Germinal center (tissue), 1 donor: ENCODE measurements around the gene MACO1.
A peak's percentile ranks its signal among the peaks of the same experiment; 100 is the strongest.
"Not testable (repeated sequence)": the region's sequence is repeated elsewhere in the genome, so short reads cannot be mapped to it uniquely, and the experiment has no call there.

Experiments used
- DNase-seq: peaks from one replicate; pipeline ENCODE4 v3.0.0; 2012; ENCODE audit warnings: mixed read lengths, low spot score

Gene MACO1

GRCh38 chr1:25458541-25459298, 28.0 kb downstream of the MACO1 start:
- DNase-seq = no peak

DNA sequence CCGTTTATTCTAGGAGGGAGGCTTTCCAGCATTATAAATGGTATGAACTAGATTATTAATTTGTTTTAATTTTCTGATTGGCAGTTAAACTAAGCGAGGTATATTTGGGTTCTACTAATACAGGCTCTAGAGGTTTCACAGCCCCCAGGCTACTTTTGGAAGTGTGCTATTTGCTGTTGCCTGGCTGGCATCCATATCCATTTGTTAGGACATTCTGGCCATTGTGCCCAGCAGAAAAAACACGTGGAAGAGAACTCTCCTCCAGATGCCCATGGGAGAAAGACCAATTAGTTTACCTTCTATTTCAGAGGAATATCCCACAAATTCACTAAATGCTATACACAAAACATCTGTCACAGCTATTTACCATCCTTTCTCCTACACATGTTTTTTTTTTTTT, 29.3 kb downstream of the MACO1 start:
- DNase-seq = no peak

DNA sequence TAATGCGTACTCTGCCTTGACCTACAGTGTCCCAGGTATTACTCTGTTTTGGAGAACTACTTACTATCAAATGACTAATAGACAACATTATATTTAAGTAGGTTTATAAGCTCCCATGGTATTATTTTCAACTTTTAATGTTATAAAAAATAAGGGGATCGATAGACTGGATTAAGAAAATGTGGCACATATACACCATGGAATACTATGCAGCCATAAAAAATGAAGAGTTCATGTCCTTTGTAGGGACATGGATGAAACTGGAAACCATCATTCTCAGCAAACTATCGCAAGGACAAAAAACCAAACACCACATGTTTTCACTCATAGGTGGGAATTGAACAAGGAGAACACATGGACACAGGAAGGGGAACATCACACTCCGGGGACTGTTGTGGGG, 30.1 kb downstream of the MACO1 start:
- DNase-seq = not testable (repeated sequence)

- DNase-seq = no peak
Observed at GRCh38 chr1:25461849-25462248, 31.2 kb downstream of the MACO1 start.

- DNase-seq = no peak
Observed at GRCh38 chr1:25462732-25463131, 32.0 kb downstream of the MACO1 start.

DNA sequence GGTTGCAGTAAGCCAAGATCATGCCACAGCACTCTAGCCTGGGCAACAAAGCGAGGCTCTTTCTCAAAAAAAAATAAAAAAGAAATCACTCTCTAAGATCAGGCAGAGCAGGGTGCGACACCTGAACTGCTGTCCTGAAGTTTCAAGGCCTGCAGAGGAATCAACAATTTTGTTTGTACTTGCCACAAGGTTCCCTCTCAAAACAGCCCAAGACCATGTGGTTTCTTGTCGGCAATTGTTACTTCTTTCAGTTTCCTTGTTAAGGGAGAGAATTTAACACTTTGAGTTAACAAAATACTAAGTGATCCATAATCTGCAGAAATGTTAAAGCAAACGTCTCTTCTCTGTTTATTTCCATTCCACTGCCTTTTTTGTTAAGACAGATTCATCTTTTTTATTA, 36.5 kb downstream of the MACO1 start:
- no peak for DNase-seq

GRCh38 chr1:25467616-25468015, 36.9 kb downstream of the MACO1 start:
- DNase-seq = no peak

DNA sequence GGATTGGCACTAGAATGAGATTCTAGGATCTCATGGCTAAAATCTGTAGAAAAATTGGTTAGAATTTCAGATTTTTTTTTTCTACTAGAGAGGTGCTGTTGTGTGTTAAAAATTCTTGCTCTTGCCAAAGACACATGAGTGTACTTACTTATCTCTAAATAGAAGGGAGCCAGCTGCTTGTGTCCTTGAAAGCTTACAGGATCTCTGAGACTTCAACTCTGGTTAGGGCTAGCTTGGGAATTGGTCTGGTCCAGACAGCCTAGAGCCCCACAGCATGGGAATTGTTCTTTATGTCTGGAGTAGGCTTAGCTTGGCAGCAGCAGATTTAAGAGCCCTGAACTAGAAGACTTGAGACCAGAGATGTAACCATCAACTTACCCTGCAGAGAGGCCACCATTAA, 37.3 kb downstream of the MACO1 start:
- no peak for DNase-seq

- DNase-seq = no peak
Observed at GRCh38 chr1:25469177-25469576, 38.5 kb downstream of the MACO1 start.

GRCh38 chr1:25472471-25472870, 41.8 kb downstream of the MACO1 start:
- DNase-seq = peak; percentile 8

GRCh38 chr1:25473653-25474225, 43.0 kb downstream of the MACO1 start:
- DNase-seq = no peak

DNA sequence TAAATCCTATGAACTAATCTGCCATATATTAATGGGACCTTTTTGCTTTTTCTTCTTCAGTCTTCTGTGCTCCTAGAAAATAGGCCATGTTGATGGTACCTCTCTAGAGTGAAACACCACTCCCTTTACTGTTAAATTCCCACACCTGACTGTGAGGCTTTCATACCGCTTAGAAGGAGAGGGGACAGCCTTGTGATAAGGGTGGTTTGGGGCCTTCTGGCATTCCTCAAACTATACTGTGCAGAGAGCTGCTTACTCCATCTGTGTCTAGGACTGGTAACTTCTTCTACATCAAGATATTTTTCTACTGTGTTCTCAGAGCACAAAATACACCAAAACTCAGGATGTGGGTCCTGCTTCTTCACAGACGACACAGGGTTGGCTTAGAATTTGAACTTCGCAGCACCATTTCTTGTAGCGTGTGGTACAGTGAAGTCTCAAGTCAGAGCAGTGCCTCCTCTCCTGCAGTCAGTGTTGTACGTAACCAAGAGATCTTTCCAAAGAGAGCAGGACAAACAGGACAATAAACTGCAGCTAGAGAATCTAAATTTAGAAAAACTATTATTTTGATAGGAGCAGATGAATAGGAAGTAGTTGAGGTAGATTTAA, 43.8 kb downstream of the MACO1 start:
- no peak for DNase-seq

DNA sequence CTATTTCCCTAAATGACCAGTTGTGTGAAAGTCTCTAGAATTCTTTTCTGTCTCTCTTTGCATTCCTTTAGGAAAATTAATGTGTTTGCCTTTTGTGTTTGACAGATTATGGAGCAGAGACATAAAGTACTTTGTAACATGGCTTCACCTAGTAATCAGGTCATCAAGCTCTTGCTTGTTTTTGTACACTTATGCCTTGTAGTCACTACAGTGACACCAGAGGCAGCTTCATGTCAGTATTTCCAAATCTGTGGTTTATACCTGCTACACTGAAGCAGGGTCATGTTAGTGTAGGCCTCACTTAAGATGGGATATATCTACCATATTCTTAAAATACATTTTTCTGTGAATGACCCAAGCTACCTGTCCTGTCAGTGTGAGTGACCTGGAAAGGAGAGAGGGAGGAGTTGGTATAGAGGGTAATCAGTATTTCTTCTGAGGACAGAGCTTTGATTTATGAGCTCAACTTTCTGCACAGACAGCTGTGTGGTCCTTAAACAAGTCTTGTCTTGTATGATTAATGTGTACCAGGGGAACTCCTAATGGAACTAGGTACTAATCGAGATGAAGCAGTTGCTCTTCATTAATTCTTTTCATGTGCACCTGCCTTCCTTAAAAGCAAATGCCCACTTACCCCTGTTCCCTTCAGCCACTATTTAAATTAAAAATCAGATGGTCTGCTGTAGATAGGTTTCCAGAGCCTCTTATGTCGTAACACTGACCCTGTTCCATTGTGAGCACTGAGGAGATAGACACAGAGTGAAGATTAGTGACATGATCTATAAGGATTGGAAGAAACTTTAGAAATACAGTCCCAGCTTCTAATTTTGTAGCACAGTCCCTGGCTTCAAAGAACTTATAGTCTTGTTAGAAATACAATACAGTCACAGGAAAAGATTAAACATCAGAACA, 45.7 kb downstream of the MACO1 start:
- DNase-seq = no peak

GRCh38 chr1:25477448-25478034, 46.8 kb downstream of the MACO1 start:
- DNase-seq = no peak

- no peak for DNase-seq
Observed at GRCh38 chr1:25478633-25479032, 47.9 kb downstream of the MACO1 start.

GRCh38 chr1:25481625-25482024, 50.9 kb downstream of the MACO1 start:
- no peak for DNase-seq

- no peak for DNase-seq
Observed at GRCh38 chr1:25482211-25482610, 51.5 kb downstream of the MACO1 start.

DNA sequence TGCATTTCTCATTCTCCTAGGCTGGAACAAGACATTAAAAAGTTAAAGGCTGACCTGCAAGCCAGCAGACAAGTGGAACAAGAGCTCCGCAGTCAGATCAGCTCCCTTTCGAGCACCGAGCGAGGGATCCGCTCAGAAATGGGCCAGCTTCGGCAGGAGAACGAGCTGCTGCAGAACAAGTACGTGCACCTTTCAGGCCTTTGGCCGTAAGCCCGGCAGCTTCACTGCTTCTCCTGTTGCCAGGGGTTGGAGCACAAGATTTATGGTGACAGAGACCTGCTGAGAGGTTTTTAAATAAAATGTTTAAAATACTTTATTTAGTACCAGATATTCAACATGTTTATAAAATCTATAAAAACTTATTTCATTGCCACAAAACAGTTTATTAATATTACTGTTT, 53.4 kb downstream of the MACO1 start:
- DNase-seq = no peak

DNA sequence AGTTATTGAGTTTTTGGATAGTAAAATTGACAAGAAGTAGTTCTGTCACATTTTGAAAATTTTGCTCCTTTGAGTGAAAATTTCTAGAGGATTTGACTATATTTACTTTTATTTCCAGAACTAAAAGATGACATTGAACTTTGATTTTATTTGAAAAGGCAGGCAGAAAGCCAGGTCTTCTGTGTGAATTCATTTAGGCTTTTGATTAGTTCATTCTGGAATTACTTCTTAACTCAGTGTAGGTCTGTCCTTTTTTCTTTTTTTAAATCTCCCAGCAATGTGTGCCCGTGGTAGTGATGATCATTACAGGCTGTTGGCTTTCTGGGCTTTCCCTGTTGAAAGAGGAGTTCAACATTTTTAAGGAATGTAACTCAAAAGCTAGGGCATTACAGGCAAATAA, 53.8 kb downstream of the MACO1 start:
- no peak for DNase-seq

- DNase-seq = no peak
Observed at GRCh38 chr1:25485536-25486411, 55.1 kb downstream of the MACO1 start.

DNA sequence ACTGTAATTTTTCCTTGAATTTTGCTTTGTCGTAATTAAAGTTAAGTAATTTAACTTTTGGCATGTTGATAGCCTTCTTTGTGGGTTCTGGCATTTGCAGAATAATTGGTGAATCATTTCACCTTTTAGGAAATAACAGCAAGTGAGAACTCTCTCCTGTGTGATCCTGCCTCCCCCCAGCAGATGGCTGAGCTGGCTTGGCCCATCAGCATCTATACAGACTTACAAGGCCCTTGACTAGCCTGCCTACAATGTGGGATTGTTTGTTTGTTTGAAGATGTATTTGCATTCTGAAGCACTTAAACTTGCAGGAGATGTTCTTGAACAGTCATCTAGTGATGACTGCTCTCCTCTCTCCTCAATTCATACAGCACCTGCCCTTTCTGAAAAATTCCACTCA, 55.9 kb downstream of the MACO1 start:
- DNase-seq = no peak
